Activated CD4-positive, alpha-beta T cell treated with anti-CD3 and anti-CD28 coated beads, Interleukin-2, Interleukin-4, amounts not matched to agents 100 ng/mL and 50 ng/mL, durations not matched to agents 16 hours and 8 hours (primary cell): ENCODE measurements around the gene AASS.

ENCODE experiments used
- DNase-seq: peaks from one replicate; pipeline ENCODE4 v3.0.0-alpha.2; 2020; ENCODE audit warnings: low spot score

AASS gene

DNA sequence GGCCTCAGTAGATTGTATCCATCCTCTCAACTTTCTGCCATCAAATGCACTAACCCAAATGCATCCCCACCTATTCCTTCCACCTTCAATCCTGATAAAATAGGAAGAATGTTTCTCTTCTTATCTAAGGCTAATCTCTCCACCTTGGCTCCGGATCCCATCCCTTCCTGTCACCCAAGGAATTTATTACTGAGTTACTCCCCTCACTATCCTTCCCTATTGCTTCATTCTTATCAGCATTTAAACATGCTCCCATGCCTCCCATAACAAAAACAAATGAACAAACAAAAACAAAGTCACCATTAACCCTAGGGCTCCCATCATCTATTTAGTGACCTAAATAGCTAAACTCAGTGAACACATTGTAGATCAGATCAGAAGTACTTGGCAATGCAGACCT lies 25.3 kb downstream of the AASS start:
- no peak for DNase-seq

- no peak for DNase-seq
Measured at GRCh38 chr7:122103064-122103463, 41.0 kb downstream of the AASS start.

DNA sequence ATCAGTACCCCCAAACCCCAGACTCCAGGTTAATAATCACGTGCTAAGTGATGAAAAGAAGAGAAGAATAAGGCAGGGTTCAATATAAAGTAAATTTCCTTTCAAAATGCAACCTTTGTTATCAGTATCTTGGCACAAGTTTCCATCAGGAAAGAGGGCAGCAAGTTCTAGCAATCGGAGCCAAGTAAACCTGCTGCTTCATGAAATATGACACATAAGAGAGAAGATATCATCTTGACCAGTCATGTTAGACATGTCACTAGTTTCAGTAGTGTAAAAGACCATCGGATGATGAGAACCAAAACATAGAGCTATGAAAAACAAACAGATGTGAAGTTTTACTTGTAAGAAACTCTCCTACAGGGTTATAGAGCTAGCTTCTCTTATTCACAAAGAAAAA lies 44.0 kb downstream of the AASS start:
- DNase-seq = no peak

DNA sequence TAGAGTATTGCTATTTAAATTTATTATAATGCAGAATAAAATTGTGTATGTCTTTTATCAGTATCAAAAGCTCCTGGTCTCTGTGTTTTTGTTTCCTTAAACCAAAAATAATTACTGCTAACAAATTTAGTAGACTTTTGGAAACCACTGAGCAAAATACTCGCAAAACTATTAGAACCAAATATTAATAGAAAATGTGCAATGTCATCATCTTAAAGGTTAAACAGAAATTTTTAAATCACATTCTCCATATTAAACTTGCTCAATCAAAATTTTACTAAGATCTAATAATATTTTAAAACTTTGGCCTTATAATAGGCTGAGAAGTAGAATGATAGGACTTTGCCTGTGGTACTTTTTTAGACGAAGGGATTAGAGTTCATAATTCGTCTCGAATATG lies 48.4 kb downstream of the AASS start:
- DNase-seq = no peak

GRCh38 chr7:122094549-122094948 lies 49.5 kb downstream of the AASS start:
- DNase-seq = no peak

DNA sequence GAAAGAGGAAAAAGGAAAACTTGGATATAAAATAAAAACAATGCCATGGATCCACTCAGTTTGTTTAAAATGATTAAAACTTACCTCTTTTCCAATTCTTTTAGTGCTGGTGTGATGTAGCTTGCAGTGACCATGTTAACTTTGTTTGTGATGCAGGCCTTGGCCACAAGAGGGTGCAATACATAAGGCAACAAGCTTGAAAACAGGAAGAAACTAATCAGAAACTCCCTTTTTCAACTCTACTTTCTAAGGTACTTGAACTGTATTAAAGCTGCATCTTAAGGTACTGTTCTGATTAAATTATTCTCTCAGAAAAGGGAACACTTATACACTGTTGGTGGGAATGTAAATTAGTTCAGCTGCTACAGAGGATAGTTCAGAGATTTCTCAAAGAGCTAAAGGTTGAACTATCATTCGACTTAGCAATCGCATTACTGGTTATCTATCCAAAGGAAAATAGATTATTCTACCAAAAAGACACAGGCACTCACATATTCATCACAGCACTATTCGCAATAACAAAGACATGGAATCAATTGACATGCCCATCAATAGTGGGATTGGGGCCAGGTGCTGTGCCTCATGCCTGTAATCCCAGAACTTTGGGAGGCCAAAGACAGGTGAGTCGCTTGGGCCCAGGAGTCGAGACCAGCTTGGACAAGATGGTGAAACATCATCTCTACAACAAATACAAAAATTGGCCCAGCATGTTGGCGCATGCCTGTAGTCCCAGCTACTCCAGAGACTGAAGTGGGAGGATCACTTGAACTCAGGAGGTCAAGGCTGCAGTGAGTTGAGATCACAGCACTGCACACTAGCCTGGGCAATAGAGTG lies 50.9 kb downstream of the AASS start:
- DNase-seq = peak; percentile 61

- no peak for DNase-seq
Measured at GRCh38 chr7:122082670-122083069, 61.4 kb downstream of the AASS start.

GRCh38 chr7:122082160-122082559 lies 61.9 kb downstream of the AASS start:
- no peak for DNase-seq

- DNase-seq = no peak
Measured at GRCh38 chr7:122073635-122074034, 70.4 kb downstream of the AASS start.

GRCh38 chr7:122072924-122073599 lies 71.0 kb downstream of the AASS start:
- DNase-seq = no peak

GRCh38 chr7:122072272-122072671 lies 71.8 kb downstream of the AASS start:
- DNase-seq = no peak

- no peak for DNase-seq
Measured at GRCh38 chr7:122070834-122071233, 73.2 kb downstream of the AASS start.

DNA sequence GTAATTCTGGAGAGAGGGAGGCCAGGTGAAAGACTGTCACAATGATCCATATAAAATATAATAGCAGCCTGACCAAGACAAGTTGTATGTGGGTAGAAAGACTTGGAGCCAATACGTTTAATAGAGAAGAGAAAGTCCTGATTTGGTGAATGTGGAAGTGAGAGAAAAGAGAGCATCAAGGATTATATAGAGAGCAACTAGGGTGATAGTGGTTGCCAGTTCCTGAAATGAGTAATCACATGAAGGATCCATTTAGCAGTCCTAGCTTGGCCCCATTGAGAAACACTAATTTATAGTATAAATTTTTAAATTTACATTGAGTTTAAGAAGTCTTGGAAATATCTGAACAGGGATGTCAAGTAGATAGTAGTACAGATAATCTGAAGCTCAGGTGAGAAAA lies 74.0 kb downstream of the AASS start:
- DNase-seq = no peak

- no peak for DNase-seq
Measured at GRCh38 chr7:122068999-122069398, 75.0 kb downstream of the AASS start.

- no peak for DNase-seq
Measured at GRCh38 chr7:122068046-122068445, 76.0 kb downstream of the AASS start.

DNA sequence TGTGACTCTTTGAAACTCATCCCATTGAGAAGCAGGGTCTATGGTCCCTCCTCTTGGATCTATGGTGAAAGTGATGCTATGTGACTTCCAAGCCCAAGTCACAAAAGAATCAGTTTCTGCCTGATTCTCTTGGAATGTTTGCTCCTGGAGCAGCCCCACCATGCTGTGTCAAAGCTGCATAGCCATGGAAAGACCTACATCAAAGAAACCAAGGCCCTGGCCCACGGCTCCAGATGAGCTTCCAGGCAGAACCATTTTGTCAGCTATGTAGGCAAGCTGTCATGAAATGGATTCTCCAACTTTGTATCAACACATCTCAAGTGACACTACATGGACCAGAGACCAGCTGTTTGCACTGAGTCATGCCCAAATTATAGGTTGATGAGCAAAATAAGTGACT lies 77.0 kb downstream of the AASS start:
- DNase-seq = no peak

GRCh38 chr7:122064971-122065370 lies 79.1 kb downstream of the AASS start:
- DNase-seq = no peak

GRCh38 chr7:122063146-122063545 lies 80.9 kb downstream of the AASS start:
- DNase-seq = no peak

- no peak for DNase-seq
Measured at GRCh38 chr7:122059542-122059941, 84.5 kb downstream of the AASS start.

DNA sequence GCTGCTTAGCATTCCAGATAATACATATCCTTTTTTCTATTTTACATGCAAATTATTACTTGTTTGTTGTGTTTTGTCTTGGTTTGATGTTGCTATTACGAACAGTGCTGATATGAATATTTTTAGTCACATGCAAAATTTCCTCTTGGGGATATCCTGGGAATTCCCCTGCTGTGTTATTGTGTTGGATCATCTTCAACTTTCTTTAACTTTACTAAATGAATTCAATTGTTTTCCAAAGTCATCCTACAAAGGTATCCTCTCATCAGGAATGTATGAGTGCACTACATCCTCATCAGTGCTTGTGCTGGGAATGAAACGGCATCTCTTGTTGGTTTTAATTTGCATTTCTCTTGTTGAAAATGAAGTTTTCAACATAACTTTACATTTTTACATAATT lies 87.1 kb downstream of the AASS start:
- DNase-seq = no peak

DNA sequence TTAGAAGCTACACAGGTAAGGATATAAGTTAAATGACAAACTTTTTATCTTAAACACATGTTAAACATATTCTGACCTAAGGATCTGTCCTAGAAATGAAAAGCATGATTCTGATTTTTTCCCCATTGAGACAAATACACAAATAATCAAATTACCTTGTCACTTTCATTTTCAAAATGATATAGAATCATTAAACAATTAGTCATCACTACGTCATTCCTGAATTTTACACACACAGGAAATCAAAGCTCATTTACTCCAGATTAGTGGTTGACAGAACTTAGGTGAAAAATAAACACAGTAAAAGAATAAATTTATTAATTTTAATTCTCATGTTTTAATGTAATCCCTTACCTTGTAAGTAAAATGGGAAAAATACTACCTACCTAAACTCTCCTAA lies 89.0 kb downstream of the AASS start:
- DNase-seq = no peak

DNA sequence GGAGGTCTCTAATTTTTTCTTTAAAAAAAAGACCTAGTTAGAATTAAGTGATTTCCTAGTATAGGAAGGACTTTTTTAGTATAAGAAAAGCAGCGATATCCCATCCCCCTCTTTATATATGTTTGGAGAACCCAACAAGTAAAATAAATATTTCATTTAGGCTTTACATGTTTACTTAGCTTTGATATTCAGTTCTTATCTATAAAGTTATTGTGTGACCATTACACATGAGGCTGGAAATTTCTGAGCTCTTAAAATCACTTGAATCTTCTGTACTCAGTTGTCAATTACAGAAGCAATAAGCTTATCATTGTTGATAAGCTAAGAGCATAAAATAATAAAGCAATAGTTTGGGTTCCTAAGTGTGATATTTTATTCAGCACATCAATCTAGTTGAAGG lies 89.7 kb downstream of the AASS start:
- no peak for DNase-seq

DNA sequence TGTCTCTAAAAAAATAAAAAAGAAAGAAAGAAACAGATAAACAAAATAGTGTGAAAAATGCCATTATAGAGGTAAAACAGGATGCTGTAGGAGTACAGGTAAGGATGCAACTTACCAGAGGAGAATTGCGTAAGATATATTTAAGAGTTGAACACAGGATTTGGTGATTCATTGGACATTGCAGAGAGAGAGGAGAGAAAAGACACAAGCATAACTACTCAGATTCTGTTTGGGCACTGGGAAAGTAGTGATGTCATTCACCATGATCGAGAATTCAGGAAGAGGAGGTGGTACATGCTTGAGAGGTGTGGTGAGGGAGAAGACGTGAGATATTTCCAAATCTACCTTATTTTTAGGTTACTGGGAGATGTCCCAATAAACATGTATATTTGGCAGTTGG lies 97.6 kb downstream of the AASS start:
- no peak for DNase-seq

DNA sequence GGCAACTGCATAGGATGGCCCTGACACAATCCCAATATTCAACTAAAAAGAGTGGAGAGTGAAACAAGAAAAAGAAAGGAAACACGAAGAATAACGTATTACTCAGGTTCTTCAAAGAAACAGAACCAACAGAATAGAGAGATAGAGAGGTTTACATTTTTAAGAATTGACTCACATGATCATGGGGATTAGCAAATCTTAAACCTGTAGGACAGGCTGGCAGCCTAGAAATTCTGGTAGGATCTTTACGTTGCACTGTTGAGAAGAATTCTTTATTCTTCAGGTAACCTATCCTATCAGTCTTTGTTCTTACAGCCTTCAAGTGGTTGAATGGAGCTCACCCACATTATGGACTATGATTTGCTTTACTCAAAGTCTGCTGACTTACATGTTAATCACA lies 103.9 kb downstream of the AASS start:
- DNase-seq = no peak
